Measurements from ENCODE around the gene AFF4. TPM values are rescaled to one million over a fixed set of nuclear protein-coding genes. Genes with fewer than 3 reads are reported as not detected.
"Not testable (repeated sequence)": the region's sequence is repeated elsewhere in the genome, so short reads cannot be mapped to it uniquely, and the experiment has no call there.

The AFF4 gene
- polyA plus RNA-seq, 1 of the 3 experiments (the other 2 are of a cell fraction), result 8.1 TPM

GRCh38 chr5:132996307-132996706 lies 32.9 kb upstream of the AFF4 start:
- Histone ChIP-seq H3K9ac (no peak overlapping the region), H3K4me2 (no peak overlapping the region), H3K79me2 (ENCODE audit: insufficient read depth) (no peaks in the 10 kb centered on the region), H3K9me2 (no peaks in the 10 kb centered on the region), H3K36me3 (replicated peaks in 1 of 2; ENCODE audit: control insufficient read depth in 1 of 2, insufficient read depth in 2 of 2, low read length in 1 of 2) (peaks cover 0 to 5% of the 10 kb centered on the region in 2 experiments), H3K27me3 (ENCODE audit: insufficient read depth) (no peaks in the 10 kb centered on the region), H3K9me3 (no peaks in the 10 kb centered on the region), H4K20me1 (ENCODE audit: insufficient read depth) (no peaks in the 10 kb centered on the region), H2AFZ (ENCODE audit: low read depth) (no peak overlapping the region), H3K4me3 (ENCODE audit: low read depth in 2 of 2, low read length in 1 of 2) (no peak overlapping the region), H3K4me1 (ENCODE audit: control insufficient read depth in 1 of 2, insufficient read depth in 2 of 2, low read depth in 1 of 2, low read length in 1 of 2) (no peaks in the 10 kb centered on the region), H3K27ac (ENCODE audit: low read depth in 2 of 2, low read length in 1 of 2) (no peak overlapping the region), H3F3A (replicated peaks; ENCODE audit: insufficient read depth) (peaks cover 18% of the 10 kb centered on the region)
- ChIA-PET POLR2A (no interaction called here), CTCF (no interaction called here)
- no peak for DNase-seq
- TF ChIP-seq, protein P1, sequence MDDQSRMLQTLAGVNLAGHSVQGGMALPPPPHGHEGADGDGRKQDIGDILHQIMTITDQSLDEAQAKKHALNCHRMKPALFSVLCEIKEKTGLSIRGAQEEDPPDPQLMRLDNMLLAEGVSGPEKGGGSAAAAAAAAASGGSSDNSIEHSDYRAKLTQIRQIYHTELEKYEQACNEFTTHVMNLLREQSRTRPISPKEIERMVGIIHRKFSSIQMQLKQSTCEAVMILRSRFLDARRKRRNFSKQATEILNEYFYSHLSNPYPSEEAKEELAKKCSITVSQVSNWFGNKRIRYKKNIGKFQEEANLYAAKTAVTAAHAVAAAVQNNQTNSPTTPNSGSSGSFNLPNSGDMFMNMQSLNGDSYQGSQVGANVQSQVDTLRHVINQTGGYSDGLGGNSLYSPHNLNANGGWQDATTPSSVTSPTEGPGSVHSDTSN (IDR thresholded peaks at IDR 0.05), result no peak
- TF ChIP-seq NFIC (IDR thresholded peaks at IDR 0.05; ENCODE audit: borderline replicate concordance) (no peak), POLR2AphosphoS5 (IDR thresholded peaks at IDR 0.05; ENCODE audit: low read depth, low read length) (no peak)
- TF ChIP-seq, protein P2, sequence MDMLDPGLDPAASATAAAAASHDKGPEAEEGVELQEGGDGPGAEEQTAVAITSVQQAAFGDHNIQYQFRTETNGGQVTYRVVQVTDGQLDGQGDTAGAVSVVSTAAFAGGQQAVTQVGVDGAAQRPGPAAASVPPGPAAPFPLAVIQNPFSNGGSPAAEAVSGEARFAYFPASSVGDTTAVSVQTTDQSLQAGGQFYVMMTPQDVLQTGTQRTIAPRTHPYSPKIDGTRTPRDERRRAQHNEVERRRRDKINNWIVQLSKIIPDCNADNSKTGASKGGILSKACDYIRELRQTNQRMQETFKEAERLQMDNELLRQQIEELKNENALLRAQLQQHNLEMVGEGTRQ (IDR thresholded peaks at IDR 0.05; ENCODE audit: borderline replicate concordance, low read depth, low read length), result no peak
- 81% methylated on average over 1 of the region's 1 CpG for WGBS (ENCODE audit: low lambda C conversion rate)

DNA sequence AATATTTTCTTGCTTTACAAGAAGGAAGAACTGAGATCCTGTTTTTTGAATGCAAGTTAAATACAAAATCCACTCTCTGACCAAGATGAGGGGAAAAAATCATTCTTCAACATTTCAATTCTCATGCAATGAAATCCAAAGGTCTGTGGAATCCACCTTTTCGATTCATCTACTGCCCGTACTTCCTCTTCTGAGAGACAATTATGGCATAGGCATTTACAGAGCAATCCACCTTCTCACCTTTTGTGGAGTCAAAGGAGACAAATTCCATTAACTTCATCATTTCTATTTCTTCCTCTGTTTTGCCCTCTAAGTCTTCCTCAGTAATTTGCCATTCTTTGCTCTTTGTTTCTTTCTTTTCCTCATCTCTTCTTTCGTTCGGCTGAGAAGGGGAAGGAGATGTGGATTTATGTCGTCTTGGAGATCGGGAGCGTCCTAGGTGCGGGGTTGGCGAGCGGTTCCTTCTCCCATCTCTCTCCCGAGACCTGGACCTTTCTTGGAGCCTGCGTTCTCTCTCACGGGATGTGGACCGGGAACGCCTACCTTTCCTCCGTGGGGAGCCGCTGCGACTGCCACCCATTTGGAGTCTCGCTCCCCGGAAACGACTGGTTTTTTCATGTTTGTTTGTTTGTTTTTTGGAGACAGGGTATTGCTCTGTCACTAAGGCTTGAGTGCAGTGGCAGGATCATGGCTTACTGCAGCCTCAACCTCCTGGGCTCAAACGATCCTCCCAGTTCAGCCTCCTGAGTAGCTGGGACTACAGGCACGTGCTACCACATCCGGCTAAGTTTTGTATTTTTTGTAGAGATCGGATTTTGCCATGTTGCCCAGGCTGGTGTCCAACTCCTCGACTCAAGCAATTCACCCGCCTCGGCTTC lies 24.3 kb upstream of the AFF4 start:
- Histone ChIP-seq H3K4me3 (ENCODE audit: low read depth in 2 of 2, low read length in 1 of 2) (no peak overlapping the region), H3K9me3 (no peaks in the 10 kb centered on the region), H3K27me3 (ENCODE audit: insufficient read depth) (no peaks in the 10 kb centered on the region), H3F3A (replicated peaks; ENCODE audit: insufficient read depth) (no peaks in the 10 kb centered on the region), H3K9me2 (no peaks in the 10 kb centered on the region), H3K4me2 (no peak overlapping the region), H3K79me2 (ENCODE audit: insufficient read depth) (no peaks in the 10 kb centered on the region), H3K36me3 (replicated peaks in 1 of 2; ENCODE audit: control insufficient read depth in 1 of 2, insufficient read depth in 2 of 2, low read length in 1 of 2) (no peaks in the 10 kb centered on the region), H3K27ac (ENCODE audit: low read depth in 2 of 2, low read length in 1 of 2) (no peak overlapping the region), H2AFZ (ENCODE audit: low read depth) (no peak overlapping the region), H4K20me1 (ENCODE audit: insufficient read depth) (no peaks in the 10 kb centered on the region), H3K4me1 (ENCODE audit: control insufficient read depth in 1 of 2, insufficient read depth in 2 of 2, low read depth in 1 of 2, low read length in 1 of 2) (no peaks in the 10 kb centered on the region), H3K9ac (no peak overlapping the region)
- DNase-seq, result no peak
- WGBS (ENCODE audit: low lambda C conversion rate), result 88% methylated on average over 28 of the region's 28 CpGs
- POLR2A ChIA-PET, result no interaction called here
- no peak for TF ChIP-seq ELF1 (IDR thresholded peaks at IDR 0.05)
- no peak for TF ChIP-seq RAD21 (IDR thresholded peaks at IDR 0.05; ENCODE audit: low read length)
- TF ChIP-seq TAF1 (IDR thresholded peaks at IDR 0.05; ENCODE audit: borderline replicate concordance, low read depth, low read length), result no peak
- no peak for TF ChIP-seq FOXM1 (IDR thresholded peaks at IDR 0.05; ENCODE audit: low read depth)
- TF ChIP-seq RCOR1 (IDR thresholded peaks at IDR 0.05; ENCODE audit: low read length), result no peak
- TF ChIP-seq EZH2phosphoT487 (IDR thresholded peaks at IDR 0.05; ENCODE audit: borderline replicate concordance, low read depth), result no peak
- TF ChIP-seq CHD2 (IDR thresholded peaks at IDR 0.05; ENCODE audit: low read length, partially characterized antibody), result no peak
- TF ChIP-seq NRF1 (IDR thresholded peaks at IDR 0.05; ENCODE audit: low read depth, low read length), result no peak
- CTCF ChIA-PET, result no interaction called here

GRCh38 chr5:132982971-132983370 lies 19.5 kb upstream of the AFF4 start:
- H3K4me2 ChIP-seq; H2AFZ ChIP-seq (ENCODE audit: low read depth); CTCF ChIA-PET; H3K9ac ChIP-seq; H3K79me2 ChIP-seq (ENCODE audit: insufficient read depth); H3K9me3 ChIP-seq; H4K20me1 ChIP-seq (ENCODE audit: insufficient read depth); POLR2A ChIA-PET; H3F3A ChIP-seq (replicated peaks; ENCODE audit: insufficient read depth); H3K27ac ChIP-seq (ENCODE audit: low read depth in 2 of 2, low read length in 1 of 2); H3K36me3 ChIP-seq (replicated peaks in 1 of 2; ENCODE audit: control insufficient read depth in 1 of 2, insufficient read depth in 2 of 2, low read length in 1 of 2); H3K27me3 ChIP-seq (ENCODE audit: insufficient read depth); H3K4me3 ChIP-seq (ENCODE audit: low read depth in 2 of 2, low read length in 1 of 2); DNase-seq; H3K9me2 ChIP-seq; H3K4me1 ChIP-seq (ENCODE audit: control insufficient read depth in 1 of 2, insufficient read depth in 2 of 2, low read depth in 1 of 2, low read length in 1 of 2): not testable (repeated sequence)
- WGBS (ENCODE audit: low lambda C conversion rate), result no CpG with 5 or more reads among the region's 30 CpGs
